ENCODE data around the gene SND1. TPM values are rescaled to one million over a fixed set of nuclear protein-coding genes. Genes with fewer than 3 reads are reported as not detected.

The SND1 gene
- total RNA-seq, 1 experiment from 2014 or later = 218 TPM

- Mint-ChIP-seq H3K27me3 (ENCODE audit: low read depth) (no peaks in the 10 kb centered on the region), H3K9me3 (no peaks in the 10 kb centered on the region), H3K4me1 (peaks cover 26 to 44% of the 10 kb centered on the region in 2 experiments), H3K27ac (no peak overlapping the region), H3K36me3 (ENCODE audit: insufficient read depth in 1 of 3, low read depth in 3 of 3) (peaks cover 0 to 5% (median 3%) of the 10 kb centered on the region in 3 experiments; a peak in 4 of 7 replicates), H3K4me3 (no peak overlapping the region)
- H3K4me1 ChIP-seq (ENCODE audit: insufficient read depth, low read length) = peaks cover 8% of the 10 kb centered on the region
- no peak overlapping the region for H3K4me2 ChIP-seq (ENCODE audit: insufficient read depth, insufficient read length, low read length)
- H3K23me2 ChIP-seq (ENCODE audit: insufficient read length, low read depth, low read length, poor library complexity, severe bottlenecking) = no peaks in the 10 kb centered on the region
- H4K8ac ChIP-seq (replicated peaks; ENCODE audit: insufficient read length, low read depth, low read length) = no peak overlapping the region
- no peak overlapping the region for H3T11ph ChIP-seq (ENCODE audit: low read length)
- no peak overlapping the region for H4K5ac ChIP-seq (ENCODE audit: insufficient read length, low read depth, low read length)
- H3K9me3 ChIP-seq (ENCODE audit: control insufficient read depth, low read depth, low read length) = no peaks in the 10 kb centered on the region
- no peak overlapping the region for H2AK5ac ChIP-seq (ENCODE audit: insufficient read length, low read length)
- no peak overlapping the region for H2BK15ac ChIP-seq (ENCODE audit: low read depth, low read length)
- H2AFZ ChIP-seq (ENCODE audit: low read length) = no peak overlapping the region
- no peak overlapping the region for H3K4ac ChIP-seq (ENCODE audit: low read depth, low read length)
- H3K23ac ChIP-seq (ENCODE audit: insufficient read length, low read depth, low read length) = no peak overlapping the region
- no peaks in the 10 kb centered on the region for H3K79me1 ChIP-seq (ENCODE audit: insufficient read depth, low read depth, low read length, poor library complexity, severe bottlenecking)
- no peak for DNase-seq
- no peak overlapping the region for H3K56ac ChIP-seq (ENCODE audit: insufficient read length, low read depth, low read length)
- no peak for TF ChIP-seq CTCF (conservative IDR thresholded peaks at IDR 0.05)
- no peaks in the 10 kb centered on the region for H3K27me3 ChIP-seq (ENCODE audit: insufficient read depth, low read length)
- no peaks in the 10 kb centered on the region for H4K20me1 ChIP-seq (ENCODE audit: control insufficient read depth, insufficient read depth, insufficient read length)
- H2BK5ac ChIP-seq (ENCODE audit: insufficient read length, low read length) = no peak overlapping the region
- no peak overlapping the region for H3K27ac ChIP-seq (ENCODE audit: insufficient read length, low read depth, low read length)
- no peak overlapping the region for H3K14ac ChIP-seq (ENCODE audit: insufficient read depth, low read length)
- no peak overlapping the region for H2BK12ac ChIP-seq (ENCODE audit: insufficient read length, low read depth, low read length)
- H4K91ac ChIP-seq (ENCODE audit: insufficient read length, low read depth, low read length) = no peak overlapping the region
- H2BK120ac ChIP-seq (ENCODE audit: low read depth, low read length, poor library complexity, severe bottlenecking) = no peak overlapping the region
- WGBS (ENCODE audit: extremely low coverage, insufficient read length, low lambda C conversion rate) = no CpG with 5 or more reads among the region's 3 CpGs
- no peak overlapping the region for H3K9ac ChIP-seq (ENCODE audit: extremely low read depth, insufficient read length, low read length)
- H3K18ac ChIP-seq (ENCODE audit: insufficient read length, low read depth, low read length) = no peak overlapping the region
- no peak overlapping the region for H2BK20ac ChIP-seq (ENCODE audit: low read depth, low read length, poor library complexity, severe bottlenecking)
- no peaks in the 10 kb centered on the region for H3K79me2 ChIP-seq (ENCODE audit: insufficient read depth, low read length)
These were observed 211.1 kb downstream of the SND1 start for GRCh38 chr7:127863082-127863481.

All from H9 (cell line).